GM12892 (cell line): ENCODE data around the gene FYB1.

ENCODE experiments used
- DNase-seq: peaks from one replicate; pipeline ENCODE4 v3.0.0; 2011; ENCODE audit not compliant: insufficient read length
- FAIRE-seq: peaks from 2 replicates; lab custom pipeline; 2011; peaks lifted over from hg19 to GRCh38; lab: Jason Lieb, UNC
- POLR2A ChIP-seq: IDR thresholded peaks from 2 replicates; pipeline ENCODE4 v1.6.1; 2011; ENCODE audit warnings: low read depth, low read length, control low read depth
- POLR2AphosphoS5 ChIP-seq: IDR thresholded peaks from 2 replicates; pipeline ENCODE4 v1.6.1; 2011; ENCODE audit warnings: low read depth, low read length, control low read depth
- TAF1 ChIP-seq: IDR thresholded peaks from 2 replicates; pipeline ENCODE4 v1.6.1; 2011; ENCODE audit warnings: low read depth, mild to moderate bottlenecking, control low read depth, low read length, borderline replicate concordance

Gene FYB1

GRCh38 chr5:39137819-39138451 is 81.4 kb downstream of the FYB1 start:
- DNase-seq (no peak), FAIRE-seq (no peak)
- TF ChIP-seq POLR2A (no peak), TAF1 (no peak), POLR2AphosphoS5 (no peak)

- FAIRE-seq, result no peak
- no peak for TF ChIP-seq POLR2A
- TF ChIP-seq POLR2AphosphoS5, result no peak
- TF ChIP-seq TAF1, result no peak
- no peak for DNase-seq
These were observed 82.0 kb downstream of the FYB1 start for GRCh38 chr5:39137391-39137790.

- no peak for DNase-seq
- no peak for FAIRE-seq
- TF ChIP-seq TAF1 (no peak), POLR2A (no peak), POLR2AphosphoS5 (no peak)
These were observed 86.6 kb downstream of the FYB1 start for GRCh38 chr5:39132792-39133191.

- TF ChIP-seq TAF1 (no peak), POLR2A (no peak), POLR2AphosphoS5 (no peak)
- FAIRE-seq (no peak), DNase-seq (no peak)
These were observed 87.3 kb downstream of the FYB1 start for GRCh38 chr5:39132128-39132447.

- no peak for FAIRE-seq
- TF ChIP-seq POLR2A, result no peak
- no peak for TF ChIP-seq TAF1
- no peak for TF ChIP-seq POLR2AphosphoS5
- no peak for DNase-seq
These were observed 87.9 kb downstream of the FYB1 start for GRCh38 chr5:39131210-39132127.

GRCh38 chr5:39130716-39131115 is 88.6 kb downstream of the FYB1 start:
- FAIRE-seq, result no peak
- DNase-seq, result no peak
- TF ChIP-seq TAF1 (no peak), POLR2A (no peak), POLR2AphosphoS5 (no peak)

- no peak for TF ChIP-seq POLR2A
- TF ChIP-seq TAF1, result no peak
- TF ChIP-seq POLR2AphosphoS5, result no peak
- FAIRE-seq, result no peak
- no peak for DNase-seq
These were observed 97.4 kb downstream of the FYB1 start for GRCh38 chr5:39121922-39122321.

- TF ChIP-seq TAF1 (no peak), POLR2A (no peak), POLR2AphosphoS5 (no peak)
- FAIRE-seq, result no peak
- no peak for DNase-seq
These were observed 98.0 kb downstream of the FYB1 start for GRCh38 chr5:39121315-39121714.

- no peak for FAIRE-seq
- TF ChIP-seq TAF1, result no peak
- TF ChIP-seq POLR2A, result no peak
- no peak for TF ChIP-seq POLR2AphosphoS5
- no peak for DNase-seq
These were observed 99.3 kb downstream of the FYB1 start for GRCh38 chr5:39120052-39120420.

- DNase-seq, result no peak
- TF ChIP-seq POLR2AphosphoS5 (no peak), POLR2A (no peak), TAF1 (no peak)
- FAIRE-seq, result no peak
These were observed 99.8 kb downstream of the FYB1 start for GRCh38 chr5:39119404-39120051.

- no peak for DNase-seq
- no peak for TF ChIP-seq POLR2AphosphoS5
- TF ChIP-seq TAF1, result no peak
- TF ChIP-seq POLR2A, result no peak
- no peak for FAIRE-seq
These were observed 100.7 kb downstream of the FYB1 start for GRCh38 chr5:39118638-39119037.

GRCh38 chr5:39117401-39117800 is 102.0 kb downstream of the FYB1 start:
- no peak for DNase-seq
- TF ChIP-seq TAF1 (no peak), POLR2A (no peak), POLR2AphosphoS5 (no peak)
- no peak for FAIRE-seq
